HG02938 (cell line): ENCODE measurements around the gene KCNK13.

Source experiments
- ATAC-seq: cut with Tn5 transposase; IDR thresholded peaks from one replicate; pipeline ENCODE4 v1.9.1; 2021; ENCODE audit warnings: mild to moderate bottlenecking, moderate library complexity; ENCODE audit not compliant: unreplicated experiment

The KCNK13 gene

GRCh38 chr14:90118027-90118426, 56.2 kb downstream of the KCNK13 start:
- ATAC-seq: no peak

DNA sequence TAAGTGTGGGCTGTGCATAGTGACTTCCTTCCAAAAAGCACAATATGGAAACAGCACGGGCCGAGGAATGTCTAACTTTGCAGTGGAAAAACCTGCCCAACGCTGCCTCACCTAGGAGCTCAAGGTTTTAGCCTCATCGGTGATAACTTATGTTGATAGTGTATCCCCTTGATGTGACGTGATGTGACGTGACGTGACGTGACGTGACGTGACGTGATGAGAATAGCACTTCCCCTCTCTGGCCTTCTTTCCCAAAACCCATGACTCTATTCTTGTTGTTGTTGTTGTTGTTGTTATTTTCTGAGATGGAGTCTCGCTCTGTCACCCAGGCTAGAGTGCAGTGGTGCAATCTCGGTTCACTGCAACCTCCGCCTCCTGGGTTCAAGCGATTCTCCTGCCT, 64.5 kb downstream of the KCNK13 start:
- ATAC-seq: no peak

DNA sequence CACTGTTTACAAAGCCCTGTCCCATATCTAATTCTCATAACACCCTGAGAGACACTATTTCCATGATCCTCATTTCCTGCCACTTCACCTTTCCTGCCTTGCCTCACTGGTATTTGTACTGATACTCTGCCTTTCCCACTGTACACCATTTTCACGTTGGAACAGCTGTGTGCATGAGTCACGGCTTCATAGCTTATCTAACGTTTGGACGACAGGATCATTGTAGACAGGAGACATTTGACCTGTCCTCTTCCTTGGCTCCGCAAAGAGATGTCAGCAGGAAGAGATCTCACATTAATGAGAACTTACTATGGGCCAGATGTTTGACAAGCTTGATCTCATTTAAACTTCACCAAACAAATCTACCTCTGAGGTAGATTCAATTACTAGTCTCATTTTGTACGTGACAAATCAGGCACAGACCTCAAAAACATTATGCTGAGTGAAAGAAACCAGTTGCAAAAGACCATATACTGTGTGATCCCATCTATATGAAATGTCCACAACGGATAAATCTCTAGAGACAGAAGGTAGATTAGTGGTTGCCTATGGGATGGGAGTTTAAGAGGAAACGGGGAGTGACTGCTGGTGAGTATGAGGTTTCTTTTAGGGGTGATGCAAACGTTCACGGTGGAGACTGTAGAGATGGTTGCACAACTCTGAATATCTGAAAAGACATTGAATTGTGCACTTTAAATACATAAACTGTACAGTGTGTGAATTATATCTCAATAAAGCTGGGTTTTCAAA, 71.2 kb downstream of the KCNK13 start:
- no peak for ATAC-seq

DNA sequence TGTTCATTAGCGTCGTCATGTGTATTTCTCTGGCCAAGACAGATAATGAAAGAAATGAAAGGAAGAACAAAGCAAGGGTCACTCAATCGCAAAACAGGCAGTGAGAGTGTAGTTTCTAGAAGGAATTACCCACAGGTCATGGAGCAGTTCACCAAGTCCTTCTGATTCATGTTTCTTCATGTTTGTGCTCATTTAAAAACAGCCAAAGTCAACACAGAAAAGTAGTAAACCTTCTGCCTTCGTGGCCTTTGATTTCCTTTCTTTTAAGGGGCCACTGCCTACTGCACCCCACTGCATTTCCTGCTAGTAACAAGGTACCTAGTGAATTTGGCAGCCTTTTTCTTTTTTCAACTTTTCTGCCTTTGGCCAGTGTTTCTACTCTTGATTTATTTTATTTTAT, 75.1 kb downstream of the KCNK13 start:
- no peak for ATAC-seq

- no peak for ATAC-seq
Observed at GRCh38 chr14:90137807-90138206, 76.0 kb downstream of the KCNK13 start.

- no peak for ATAC-seq
Observed at GRCh38 chr14:90139199-90139598, 77.4 kb downstream of the KCNK13 start.

GRCh38 chr14:90140298-90140955, 78.6 kb downstream of the KCNK13 start:
- no peak for ATAC-seq

DNA sequence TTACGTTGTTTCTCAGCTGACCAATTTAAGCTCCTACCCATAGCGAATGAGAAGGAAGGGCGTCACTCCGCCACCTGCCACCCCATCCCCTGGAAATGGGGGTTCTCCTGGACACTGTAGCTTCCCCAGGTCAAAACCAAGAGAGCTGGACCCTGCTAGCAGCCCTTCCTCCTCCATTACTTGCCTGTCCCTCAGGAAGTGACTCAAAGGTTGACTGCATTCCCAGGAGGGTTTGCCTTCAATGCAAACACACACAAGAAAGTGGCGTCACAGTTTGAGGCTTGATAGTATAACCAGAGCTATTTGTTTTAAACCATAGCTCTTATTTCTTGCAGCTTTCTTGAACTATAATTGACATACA, 79.1 kb downstream of the KCNK13 start:
- ATAC-seq: no peak

DNA sequence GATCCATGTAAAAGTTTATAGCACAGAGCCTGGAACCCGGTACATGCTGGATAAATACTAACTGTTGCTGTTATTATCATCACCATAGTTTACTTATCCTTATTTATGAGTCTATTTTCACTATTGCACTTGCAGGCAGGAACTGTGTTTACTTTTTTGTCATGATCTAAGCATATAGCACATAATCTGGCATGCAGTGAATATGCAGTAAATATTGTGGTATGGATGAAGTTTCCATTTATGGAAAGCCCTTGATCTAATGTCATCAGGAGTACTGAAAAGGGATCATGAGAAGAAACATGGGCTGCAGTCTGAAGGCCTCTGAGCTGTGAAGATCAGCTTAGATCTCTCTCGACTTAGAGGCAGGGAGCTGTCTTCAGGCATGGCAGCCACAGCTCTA, 91.6 kb downstream of the KCNK13 start:
- no peak for ATAC-seq

- ATAC-seq: no peak
Observed at GRCh38 chr14:90154110-90154509, 92.3 kb downstream of the KCNK13 start.

DNA sequence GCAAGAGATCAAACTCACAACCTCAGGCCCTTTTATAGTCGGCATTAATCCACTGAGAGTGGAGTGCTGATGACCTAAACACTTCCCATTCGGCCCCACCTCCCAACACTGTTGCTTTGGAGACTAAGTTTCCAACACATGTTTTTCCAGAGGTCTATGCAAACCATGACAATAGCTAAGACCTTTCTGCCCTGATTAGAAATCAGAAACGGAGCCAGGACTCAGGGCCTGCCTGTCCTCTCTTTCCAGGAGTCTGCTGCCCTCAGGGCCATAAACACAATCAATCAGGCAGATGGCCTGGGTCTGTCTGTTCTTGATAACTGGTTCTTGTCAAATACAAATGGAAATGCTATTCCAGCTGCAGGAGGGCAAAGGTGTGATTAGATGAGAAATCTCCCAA, 97.4 kb downstream of the KCNK13 start:
- no peak for ATAC-seq

- ATAC-seq: no peak
Observed at GRCh38 chr14:90159688-90160087, 97.9 kb downstream of the KCNK13 start.

DNA sequence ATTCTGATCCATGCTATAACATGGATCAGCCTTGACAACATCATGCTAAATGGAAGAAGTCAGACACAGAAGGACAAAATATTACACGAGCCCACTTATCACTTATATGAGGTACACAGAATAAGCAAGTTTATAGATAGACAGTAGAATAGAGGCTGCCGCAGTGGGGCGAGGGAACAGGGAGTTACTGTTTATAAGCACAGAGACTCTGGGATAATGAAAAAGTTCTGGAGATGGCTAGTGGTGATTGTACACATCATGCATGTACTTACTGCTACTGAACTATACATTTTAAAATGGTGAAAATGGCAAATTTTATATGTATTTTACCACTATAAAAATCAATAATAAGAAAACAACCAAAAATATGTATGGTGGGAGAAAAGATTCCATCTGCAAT, 99.3 kb downstream of the KCNK13 start:
- no peak for ATAC-seq

DNA sequence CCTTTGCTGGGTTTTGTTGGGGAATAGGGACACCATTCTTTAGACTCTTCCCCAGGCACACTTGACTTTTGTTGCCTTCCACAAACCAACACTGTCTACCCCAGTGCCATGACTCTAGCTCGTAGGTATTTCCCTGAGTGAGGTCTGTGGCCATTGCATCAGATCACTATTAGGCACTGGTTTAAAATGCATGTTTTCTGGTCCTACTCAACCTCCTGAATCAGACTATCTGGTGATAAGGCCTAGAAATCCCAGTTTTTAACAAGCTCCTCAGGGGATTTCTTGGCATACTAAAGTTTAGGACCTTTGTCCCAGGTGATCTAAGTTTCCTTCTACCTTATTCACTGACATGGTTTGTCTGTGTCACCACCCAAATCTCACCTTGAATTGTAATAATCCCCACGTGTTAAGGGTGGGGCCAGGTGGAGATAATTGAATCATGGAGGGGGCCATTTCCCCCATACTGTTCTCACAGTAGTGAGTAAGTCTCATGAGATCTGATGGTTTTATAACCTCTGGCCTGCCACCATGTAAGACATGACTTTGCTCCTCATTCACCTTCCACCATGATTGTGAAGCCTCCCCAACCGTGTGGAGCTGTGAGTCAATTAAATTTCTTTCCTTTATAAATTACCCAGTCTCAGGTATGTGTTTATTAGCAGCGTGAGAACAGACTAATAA, 106.8 kb downstream of the KCNK13 start:
- no peak for ATAC-seq

GRCh38 chr14:90175631-90176030, 113.8 kb downstream of the KCNK13 start:
- no peak for ATAC-seq

DNA sequence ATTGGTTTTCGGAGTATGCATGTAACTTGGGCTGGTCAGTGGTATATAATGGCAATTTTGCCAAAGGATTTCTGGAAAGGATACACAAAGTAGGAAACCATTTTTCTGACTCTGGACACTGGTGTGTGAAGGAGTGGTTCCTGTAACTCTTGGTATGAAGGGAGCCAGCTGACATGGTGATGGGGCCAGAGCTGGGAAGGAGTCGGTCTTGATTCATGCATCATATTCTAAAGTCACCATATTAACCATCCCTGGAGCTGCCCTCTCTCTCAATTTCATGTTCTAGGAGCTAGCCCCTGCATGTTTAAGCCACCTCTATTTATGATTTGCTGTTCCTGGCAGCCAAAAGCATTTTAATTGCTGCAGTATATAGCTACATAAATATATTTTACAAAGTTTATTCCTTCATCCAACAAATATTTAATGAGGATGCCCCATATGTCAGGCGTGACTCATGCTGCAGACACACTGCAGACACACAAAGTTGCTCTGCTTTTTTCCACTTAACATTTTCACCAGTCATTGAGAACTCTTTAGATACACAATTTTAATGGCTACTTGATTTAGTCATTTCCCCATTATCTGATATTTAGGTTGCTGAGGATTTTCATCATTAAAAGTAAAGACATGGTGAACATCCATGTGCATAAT, 115.9 kb downstream of the KCNK13 start:
- no peak for ATAC-seq

- ATAC-seq: no peak
Observed at GRCh38 chr14:90179357-90179756, 117.6 kb downstream of the KCNK13 start.

- ATAC-seq: no peak
Observed at GRCh38 chr14:90179809-90180779, 118.3 kb downstream of the KCNK13 start.

DNA sequence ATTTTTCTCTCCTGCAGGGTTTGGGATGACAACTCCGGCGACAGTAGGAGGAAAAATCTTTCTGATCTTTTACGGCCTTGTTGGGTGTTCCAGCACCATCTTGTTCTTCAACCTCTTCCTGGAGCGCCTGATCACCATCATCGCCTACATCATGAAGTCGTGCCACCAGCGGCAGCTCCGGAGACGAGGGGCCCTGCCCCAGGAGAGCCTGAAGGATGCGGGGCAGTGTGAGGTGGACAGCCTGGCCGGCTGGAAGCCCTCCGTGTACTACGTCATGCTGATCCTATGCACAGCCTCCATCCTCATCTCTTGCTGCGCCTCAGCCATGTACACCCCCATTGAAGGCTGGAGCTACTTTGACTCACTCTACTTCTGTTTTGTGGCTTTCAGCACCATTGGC, 122.3 kb downstream of the KCNK13 start:
- ATAC-seq: no peak

- ATAC-seq: no peak
Observed at GRCh38 chr14:90184571-90185266, 122.9 kb downstream of the KCNK13 start.
